SU-DHL-6 (cell line): Measurements from ENCODE around the gene CMPK1.

Experiments
- EZH2phosphoT487 ChIP-seq: fragments of 200-600 bp; sonication (generic), shearing (Covaris generic); conservative IDR thresholded peaks from 2 replicates; pipeline ENCODE4 v1.6.1; 2018; ENCODE audit warnings: mild to moderate bottlenecking, antibody characterized with exemption, low read length, moderate library complexity, mixed read lengths
- TF ChIP-seq, protein P1 (sequence below): fragments of 200-600 bp; sonication (generic); IDR thresholded peaks from one replicate; pipeline ENCODE4 v1.5.1; 2017; ENCODE audit warnings: antibody characterized with exemption, mild to moderate bottlenecking, low read length, moderate library complexity; ENCODE audit not compliant: insufficient read depth, poor library complexity, severe bottlenecking

DNA sequence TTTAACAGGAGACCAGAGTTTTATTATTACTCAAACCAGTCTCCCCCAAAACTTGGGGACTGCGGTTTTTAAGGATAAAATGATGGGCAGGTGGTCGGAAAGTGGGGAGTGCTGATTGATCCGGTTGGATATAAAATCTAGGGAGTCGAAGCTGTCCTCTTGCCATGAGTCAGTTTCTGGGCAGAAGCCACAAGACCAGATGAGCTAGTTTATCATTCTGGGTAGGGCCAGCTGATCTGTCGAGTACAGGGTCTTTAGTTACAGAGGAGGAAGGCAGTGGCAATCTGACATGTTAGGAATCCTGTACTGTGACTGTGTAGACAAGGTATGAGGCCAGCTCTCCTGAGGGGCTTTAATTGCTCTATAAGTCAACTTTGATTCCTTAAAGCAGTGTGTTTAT lies 59.6 kb downstream of the CMPK1 start:
- TF ChIP-seq, protein P1, sequence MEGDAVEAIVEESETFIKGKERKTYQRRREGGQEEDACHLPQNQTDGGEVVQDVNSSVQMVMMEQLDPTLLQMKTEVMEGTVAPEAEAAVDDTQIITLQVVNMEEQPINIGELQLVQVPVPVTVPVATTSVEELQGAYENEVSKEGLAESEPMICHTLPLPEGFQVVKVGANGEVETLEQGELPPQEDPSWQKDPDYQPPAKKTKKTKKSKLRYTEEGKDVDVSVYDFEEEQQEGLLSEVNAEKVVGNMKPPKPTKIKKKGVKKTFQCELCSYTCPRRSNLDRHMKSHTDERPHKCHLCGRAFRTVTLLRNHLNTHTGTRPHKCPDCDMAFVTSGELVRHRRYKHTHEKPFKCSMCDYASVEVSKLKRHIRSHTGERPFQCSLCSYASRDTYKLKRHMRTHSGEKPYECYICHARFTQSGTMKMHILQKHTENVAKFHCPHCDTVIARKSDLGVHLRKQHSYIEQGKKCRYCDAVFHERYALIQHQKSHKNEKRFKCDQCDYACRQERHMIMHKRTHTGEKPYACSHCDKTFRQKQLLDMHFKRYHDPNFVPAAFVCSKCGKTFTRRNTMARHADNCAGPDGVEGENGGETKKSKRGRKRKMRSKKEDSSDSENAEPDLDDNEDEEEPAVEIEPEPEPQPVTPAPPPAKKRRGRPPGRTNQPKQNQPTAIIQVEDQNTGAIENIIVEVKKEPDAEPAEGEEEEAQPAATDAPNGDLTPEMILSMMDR: no peak
- no peak for TF ChIP-seq EZH2phosphoT487
